Measurements from ENCODE around the gene TUBA1C. TPM values are rescaled to one million over a fixed set of nuclear protein-coding genes. Genes with fewer than 3 reads are reported as not detected.

TUBA1C gene
- polyA plus RNA-seq, 1 donor from 2014 or later, result 63.0 TPM

DNA sequence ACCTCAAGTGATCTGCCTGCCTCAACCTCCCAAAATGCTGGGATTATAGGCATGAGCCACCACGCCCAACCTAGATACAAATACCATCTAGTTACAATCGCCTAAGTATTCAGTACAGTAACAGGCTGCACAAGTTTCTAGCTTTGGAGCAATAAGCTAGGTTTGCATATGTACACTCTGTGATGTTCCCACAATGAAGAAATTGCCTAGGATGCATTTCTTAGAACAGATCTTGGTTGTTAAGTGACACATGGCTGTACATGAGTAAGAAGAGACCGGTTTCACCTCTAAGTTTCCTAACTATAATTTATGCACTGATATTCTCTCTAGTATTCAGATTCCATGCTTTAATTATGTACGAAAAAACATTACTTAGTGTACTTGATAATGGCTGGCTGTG is 5.4 kb upstream of the TUBA1C start (continued):
- no peak for TF ChIP-seq EZH2 (IDR thresholded peaks at IDR 0.05; ENCODE audit: borderline replicate concordance, insufficient read depth, low read length, poor library complexity, severe bottlenecking)

DNA sequence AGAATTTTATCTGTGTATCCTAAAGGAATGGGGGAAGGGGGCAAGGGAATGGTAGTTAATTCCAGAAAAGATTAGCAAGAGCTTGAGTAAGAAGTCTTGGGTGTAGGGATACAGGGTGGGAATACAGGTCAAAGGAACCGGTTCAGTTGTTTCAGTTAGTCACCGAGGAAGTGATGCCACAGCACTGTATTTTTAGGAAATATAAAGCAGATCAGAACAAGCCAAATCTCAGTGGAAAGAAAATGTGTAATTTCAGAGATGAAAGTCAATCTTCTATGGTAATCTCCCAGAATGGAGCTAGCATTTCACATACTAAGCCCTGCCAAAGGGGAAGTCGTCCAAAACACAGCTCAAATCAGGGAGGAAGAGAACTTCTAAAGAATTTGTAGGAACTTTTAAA is 4.7 kb upstream of the TUBA1C start:
- Histone ChIP-seq H3K36me3 (ENCODE audit: insufficient read depth, low read length) (no peaks in the 10 kb centered on the region), H3K27me3 (ENCODE audit: insufficient read depth, low read depth, low read length) (peaks cover 17% of the 10 kb centered on the region), H2AFZ (ENCODE audit: low read depth, low read length) (no peak overlapping the region), H3K79me2 (replicated peaks; ENCODE audit: insufficient read depth, low read length) (no peaks in the 10 kb centered on the region), H3K9me2 (ENCODE audit: insufficient read depth, low read length) (no peaks in the 10 kb centered on the region), H3K4me2 (ENCODE audit: low read length) (no peak overlapping the region), H3K27ac (ENCODE audit: low read length) (no peak overlapping the region), H3K9me3 (ENCODE audit: low read length) (no peaks in the 10 kb centered on the region), H4K20me1 (ENCODE audit: insufficient read depth) (no peaks in the 10 kb centered on the region), H3F3A (ENCODE audit: insufficient read depth, low read length, poor library complexity, severe bottlenecking) (no peaks in the 10 kb centered on the region), H3K4me3 (ENCODE audit: low read length) (no peak overlapping the region), H3K9ac (ENCODE audit: low read length) (no peak overlapping the region)
- TF ChIP-seq, protein P1, sequence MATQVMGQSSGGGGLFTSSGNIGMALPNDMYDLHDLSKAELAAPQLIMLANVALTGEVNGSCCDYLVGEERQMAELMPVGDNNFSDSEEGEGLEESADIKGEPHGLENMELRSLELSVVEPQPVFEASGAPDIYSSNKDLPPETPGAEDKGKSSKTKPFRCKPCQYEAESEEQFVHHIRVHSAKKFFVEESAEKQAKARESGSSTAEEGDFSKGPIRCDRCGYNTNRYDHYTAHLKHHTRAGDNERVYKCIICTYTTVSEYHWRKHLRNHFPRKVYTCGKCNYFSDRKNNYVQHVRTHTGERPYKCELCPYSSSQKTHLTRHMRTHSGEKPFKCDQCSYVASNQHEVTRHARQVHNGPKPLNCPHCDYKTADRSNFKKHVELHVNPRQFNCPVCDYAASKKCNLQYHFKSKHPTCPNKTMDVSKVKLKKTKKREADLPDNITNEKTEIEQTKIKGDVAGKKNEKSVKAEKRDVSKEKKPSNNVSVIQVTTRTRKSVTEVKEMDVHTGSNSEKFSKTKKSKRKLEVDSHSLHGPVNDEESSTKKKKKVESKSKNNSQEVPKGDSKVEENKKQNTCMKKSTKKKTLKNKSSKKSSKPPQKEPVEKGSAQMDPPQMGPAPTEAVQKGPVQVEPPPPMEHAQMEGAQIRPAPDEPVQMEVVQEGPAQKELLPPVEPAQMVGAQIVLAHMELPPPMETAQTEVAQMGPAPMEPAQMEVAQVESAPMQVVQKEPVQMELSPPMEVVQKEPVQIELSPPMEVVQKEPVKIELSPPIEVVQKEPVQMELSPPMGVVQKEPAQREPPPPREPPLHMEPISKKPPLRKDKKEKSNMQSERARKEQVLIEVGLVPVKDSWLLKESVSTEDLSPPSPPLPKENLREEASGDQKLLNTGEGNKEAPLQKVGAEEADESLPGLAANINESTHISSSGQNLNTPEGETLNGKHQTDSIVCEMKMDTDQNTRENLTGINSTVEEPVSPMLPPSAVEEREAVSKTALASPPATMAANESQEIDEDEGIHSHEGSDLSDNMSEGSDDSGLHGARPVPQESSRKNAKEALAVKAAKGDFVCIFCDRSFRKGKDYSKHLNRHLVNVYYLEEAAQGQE (IDR thresholded peaks at IDR 0.05; ENCODE audit: borderline replicate concordance), result no peak
- TF ChIP-seq SMC3 (conservative IDR thresholded peaks at IDR 0.05; ENCODE audit: poor library complexity) (no peak), MXI1 (conservative IDR thresholded peaks at IDR 0.05; ENCODE audit: poor library complexity, severe bottlenecking) (no peak), TAF1 (IDR thresholded peaks at IDR 0.05; ENCODE audit: low read depth) (no peak), EZH2 (IDR thresholded peaks at IDR 0.05; ENCODE audit: borderline replicate concordance, insufficient read depth, low read length, poor library complexity, severe bottlenecking) (no peak), EP300 (conservative IDR thresholded peaks at IDR 0.05; ENCODE audit: poor library complexity, severe bottlenecking) (no peak), POLR2AphosphoS5 (IDR thresholded peaks at IDR 0.05) (no peak), RAD21 (conservative IDR thresholded peaks at IDR 0.05) (no peak)
- TF ChIP-seq, protein P2, sequence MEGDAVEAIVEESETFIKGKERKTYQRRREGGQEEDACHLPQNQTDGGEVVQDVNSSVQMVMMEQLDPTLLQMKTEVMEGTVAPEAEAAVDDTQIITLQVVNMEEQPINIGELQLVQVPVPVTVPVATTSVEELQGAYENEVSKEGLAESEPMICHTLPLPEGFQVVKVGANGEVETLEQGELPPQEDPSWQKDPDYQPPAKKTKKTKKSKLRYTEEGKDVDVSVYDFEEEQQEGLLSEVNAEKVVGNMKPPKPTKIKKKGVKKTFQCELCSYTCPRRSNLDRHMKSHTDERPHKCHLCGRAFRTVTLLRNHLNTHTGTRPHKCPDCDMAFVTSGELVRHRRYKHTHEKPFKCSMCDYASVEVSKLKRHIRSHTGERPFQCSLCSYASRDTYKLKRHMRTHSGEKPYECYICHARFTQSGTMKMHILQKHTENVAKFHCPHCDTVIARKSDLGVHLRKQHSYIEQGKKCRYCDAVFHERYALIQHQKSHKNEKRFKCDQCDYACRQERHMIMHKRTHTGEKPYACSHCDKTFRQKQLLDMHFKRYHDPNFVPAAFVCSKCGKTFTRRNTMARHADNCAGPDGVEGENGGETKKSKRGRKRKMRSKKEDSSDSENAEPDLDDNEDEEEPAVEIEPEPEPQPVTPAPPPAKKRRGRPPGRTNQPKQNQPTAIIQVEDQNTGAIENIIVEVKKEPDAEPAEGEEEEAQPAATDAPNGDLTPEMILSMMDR (IDR thresholded peaks at IDR 0.05; ENCODE audit: poor library complexity, severe bottlenecking), result no peak

DNA sequence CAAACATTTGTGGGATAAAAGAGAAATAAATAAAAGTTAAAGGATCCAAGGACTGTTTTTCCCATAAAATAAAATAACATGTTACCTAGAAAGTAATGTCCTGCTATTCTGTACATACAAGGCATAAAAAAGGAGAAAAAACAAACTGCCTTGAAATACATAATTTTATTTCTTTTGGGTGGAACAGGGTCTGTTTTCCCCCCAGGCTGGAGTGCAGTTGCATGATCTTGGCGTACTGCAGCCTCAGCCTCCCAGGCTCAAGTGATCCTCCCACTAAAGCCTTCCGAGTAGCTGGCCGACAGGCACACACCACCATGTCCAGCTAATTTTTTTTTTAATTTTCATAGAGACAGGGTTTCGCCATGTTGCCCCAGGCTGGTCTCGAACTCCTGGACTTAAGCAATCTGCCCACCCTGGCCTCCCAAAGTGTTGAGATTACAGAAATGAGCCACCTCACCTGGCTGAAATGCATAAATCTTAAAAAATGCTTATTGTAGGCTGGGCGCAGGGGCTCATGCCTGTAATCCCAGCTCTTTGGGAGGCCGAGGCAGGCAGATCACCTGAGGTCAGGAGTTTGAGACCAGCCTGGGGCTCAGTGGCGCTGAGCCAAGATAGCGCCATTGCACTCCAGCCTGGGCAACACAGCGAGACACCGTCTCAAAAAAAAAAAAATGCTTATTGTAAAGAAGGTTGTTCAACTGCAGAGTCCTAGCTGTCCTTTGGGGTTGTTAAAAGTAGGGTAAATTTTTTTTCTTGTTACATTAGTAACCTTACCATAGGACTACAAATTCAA is 4.1 kb upstream of the TUBA1C start:
- no peaks in the 10 kb centered on the region for H3K79me2 ChIP-seq (replicated peaks; ENCODE audit: insufficient read depth, low read length)
- H2AFZ ChIP-seq (ENCODE audit: low read depth, low read length), result no peak overlapping the region
- no peaks in the 10 kb centered on the region for H3K9me3 ChIP-seq (ENCODE audit: low read length)
- H3K9ac ChIP-seq (ENCODE audit: low read length), result no peak overlapping the region
- no peak overlapping the region for H3K4me3 ChIP-seq (ENCODE audit: low read length)
- H4K20me1 ChIP-seq (ENCODE audit: insufficient read depth), result no peaks in the 10 kb centered on the region
- H3K36me3 ChIP-seq (ENCODE audit: insufficient read depth, low read length), result no peaks in the 10 kb centered on the region
- peaks cover 23% of the 10 kb centered on the region for H3K27me3 ChIP-seq (ENCODE audit: insufficient read depth, low read depth, low read length)
- H3K9me2 ChIP-seq (ENCODE audit: insufficient read depth, low read length), result no peaks in the 10 kb centered on the region
- no peak overlapping the region for H3K4me2 ChIP-seq (ENCODE audit: low read length)
- H3F3A ChIP-seq (ENCODE audit: insufficient read depth, low read length, poor library complexity, severe bottlenecking), result no peaks in the 10 kb centered on the region
- H3K27ac ChIP-seq (ENCODE audit: low read length), result no peak overlapping the region
- TF ChIP-seq TAF1 (IDR thresholded peaks at IDR 0.05; ENCODE audit: low read depth), result no peak
- TF ChIP-seq, protein P1 (IDR thresholded peaks at IDR 0.05; ENCODE audit: borderline replicate concordance), result no peak
- TF ChIP-seq EP300 (conservative IDR thresholded peaks at IDR 0.05; ENCODE audit: poor library complexity, severe bottlenecking), result no peak
- TF ChIP-seq POLR2AphosphoS5 (IDR thresholded peaks at IDR 0.05), result no peak
- TF ChIP-seq, protein P2 (IDR thresholded peaks at IDR 0.05; ENCODE audit: poor library complexity, severe bottlenecking), result no peak
- TF ChIP-seq MXI1 (conservative IDR thresholded peaks at IDR 0.05; ENCODE audit: poor library complexity, severe bottlenecking), result no peak
- TF ChIP-seq SMC3 (conservative IDR thresholded peaks at IDR 0.05; ENCODE audit: poor library complexity), result no peak
- TF ChIP-seq RAD21 (conservative IDR thresholded peaks at IDR 0.05), result no peak
- no peak for TF ChIP-seq EZH2 (IDR thresholded peaks at IDR 0.05; ENCODE audit: borderline replicate concordance, insufficient read depth, low read length, poor library complexity, severe bottlenecking)

Data from neural cell (in vitro differentiated cells).